Measurements from ENCODE around the gene SOWAHA.

SOWAHA gene

GRCh38 chr5:132808866-132809265, 4.2 kb upstream of the SOWAHA start:
- CTCF ChIA-PET = interaction anchor here (1.5 to 2.4 kb wide), 3 partner anchors 10 to 54 kb away, joined by 3 to 25 read pairs (median 11); no protein-coding TSS in a partner anchor
- POLR2A ChIA-PET = interaction anchor here (0.6 to 1.5 kb wide), 4 partner anchors 11 to 58 kb away, joined by 3 read pairs; no protein-coding TSS in a partner anchor
- no peak for DNase-seq (ENCODE audit: extremely low spot score)
- TF ChIP-seq CTBP1 (IDR thresholded peaks at IDR 0.05; ENCODE audit: borderline replicate concordance) (no peak), BHLHE40 (IDR thresholded peaks at IDR 0.05; ENCODE audit: borderline replicate concordance) (no peak), SP1 (IDR thresholded peaks at IDR 0.05) (no peak), ARNT (IDR thresholded peaks at IDR 0.05) (no peak), NFRKB (IDR thresholded peaks at IDR 0.05) (no peak), LEF1 (IDR thresholded peaks at IDR 0.05; ENCODE audit: borderline replicate concordance) (no peak), L3MBTL2 (conservative IDR thresholded peaks at IDR 0.05) (no peak), FOXA1 (IDR thresholded peaks at IDR 0.05) (no peak)

DNA sequence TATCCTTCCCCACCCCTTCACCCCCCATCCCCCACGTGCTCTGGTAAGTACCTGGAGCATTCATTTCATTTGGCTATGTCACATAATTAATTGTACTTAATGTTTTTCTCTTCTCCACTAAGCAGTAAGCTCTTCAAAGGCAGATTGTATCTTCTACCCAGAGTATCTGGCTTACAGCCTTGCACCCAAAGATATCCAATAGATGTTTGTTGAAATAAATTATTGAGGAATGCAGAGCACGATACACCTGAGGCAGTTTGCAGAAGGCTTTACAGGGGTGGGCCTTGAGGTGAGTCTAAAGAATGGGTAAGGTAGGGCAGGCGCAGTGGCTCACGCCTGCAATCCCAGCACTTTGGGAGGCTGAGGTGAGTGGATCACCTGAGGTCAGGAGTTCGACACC, 2.5 kb upstream of the SOWAHA start:
- TF ChIP-seq PKNOX1 (IDR thresholded peaks at IDR 0.05) (no peak), L3MBTL2 (conservative IDR thresholded peaks at IDR 0.05) (no peak), NFRKB (IDR thresholded peaks at IDR 0.05) (no peak), FOXK2 (IDR thresholded peaks at IDR 0.05) (no peak), FOXA1 (IDR thresholded peaks at IDR 0.05) (no peak), FOXM1 (IDR thresholded peaks at IDR 0.05; ENCODE audit: borderline replicate concordance) (no peak), CTBP1 (IDR thresholded peaks at IDR 0.05; ENCODE audit: borderline replicate concordance) (no peak), BHLHE40 (IDR thresholded peaks at IDR 0.05; ENCODE audit: borderline replicate concordance) (no peak), TARDBP (IDR thresholded peaks at IDR 0.05) (no peak), HDGF (IDR thresholded peaks at IDR 0.05; ENCODE audit: borderline replicate concordance) (no peak), ARNT (IDR thresholded peaks at IDR 0.05) (no peak), ELF4 (IDR thresholded peaks at IDR 0.05) (no peak)
- no peak for DNase-seq (ENCODE audit: extremely low spot score)
- ChIA-PET CTCF (no interaction called here), POLR2A (no interaction called here)

- DNase-seq (ENCODE audit: extremely low spot score) = no peak
- POLR2A ChIA-PET = interaction anchor here (1.3 kb wide), 2 partner anchors 8 to 75 kb away, joined by 3 to 5 read pairs; partner anchors contain the start of gene KIF3A
These were observed 858 bp upstream of the SOWAHA start for GRCh38 chr5:132812123-132812765.

DNA sequence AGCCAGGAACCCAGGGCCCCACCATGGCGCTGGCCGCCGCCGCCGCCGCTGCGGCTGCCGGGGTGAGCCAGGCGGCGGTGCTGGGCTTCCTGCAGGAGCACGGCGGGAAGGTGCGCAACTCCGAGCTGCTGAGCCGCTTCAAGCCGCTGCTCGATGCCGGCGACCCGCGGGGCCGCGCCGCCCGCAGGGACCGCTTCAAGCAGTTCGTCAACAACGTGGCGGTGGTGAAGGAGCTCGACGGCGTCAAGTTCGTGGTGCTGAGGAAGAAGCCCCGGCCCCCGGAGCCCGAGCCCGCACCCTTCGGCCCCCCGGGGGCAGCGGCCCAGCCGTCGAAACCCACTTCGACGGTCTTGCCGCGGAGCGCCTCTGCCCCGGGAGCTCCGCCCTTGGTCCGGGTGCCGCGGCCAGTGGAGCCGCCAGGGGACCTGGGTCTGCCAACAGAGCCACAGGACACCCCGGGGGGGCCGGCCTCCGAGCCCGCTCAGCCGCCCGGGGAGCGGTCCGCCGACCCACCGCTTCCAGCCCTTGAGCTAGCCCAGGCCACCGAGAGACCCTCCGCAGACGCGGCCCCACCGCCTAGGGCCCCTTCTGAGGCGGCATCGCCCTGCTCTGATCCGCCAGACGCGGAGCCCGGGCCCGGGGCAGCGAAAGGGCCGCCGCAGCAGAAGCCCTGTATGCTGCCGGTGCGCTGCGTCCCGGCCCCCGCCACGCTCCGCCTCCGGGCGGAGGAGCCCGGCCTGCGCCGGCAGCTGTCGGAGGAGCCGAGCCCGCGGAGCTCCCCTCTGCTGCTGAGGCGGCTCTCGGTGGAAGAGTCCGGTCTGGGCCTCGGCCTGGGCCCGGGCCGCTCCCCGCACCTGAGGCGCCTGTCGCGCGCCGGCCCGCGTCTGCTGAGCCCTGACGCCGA, 749 bp downstream of the SOWAHA start:
- TF ChIP-seq SP1 (IDR thresholded peaks at IDR 0.05) = no peak
- no peak for TF ChIP-seq FOXM1 (IDR thresholded peaks at IDR 0.05; ENCODE audit: borderline replicate concordance)
- TF ChIP-seq L3MBTL2 (conservative IDR thresholded peaks at IDR 0.05) = peak; percentile 71
- TF ChIP-seq SUZ12 (IDR thresholded peaks at IDR 0.05) = no peak
- DNase-seq (ENCODE audit: extremely low spot score) = peak; percentile 61
- CTCF ChIA-PET = interaction anchor here (0.7 to 1.2 kb wide), 2 partner anchors 38 to 59 kb away, joined by 3 to 6 read pairs; no protein-coding TSS in a partner anchor
- POLR2A ChIA-PET = interaction anchor here (1.2 kb wide), 2 partner anchors 13 to 77 kb away, joined by 4 to 5 read pairs; partner anchors contain the start of gene KIF3A

More at GRCh38 chr5:132812123-132812765, 858 bp upstream of the SOWAHA start:
- 0 out of 2 replicates have a peak, but pooled peaks have one; percentile 44 for TF ChIP-seq ZNF384 (IDR thresholded peaks at IDR 0.05)
- no peak for TF ChIP-seq BHLHE40 (IDR thresholded peaks at IDR 0.05; ENCODE audit: borderline replicate concordance)
- CTCF ChIA-PET = interaction anchor here (0.5 kb wide), 1 partner anchor 268 kb away, joined by 3 read pairs; no protein-coding TSS in a partner anchor

DNA sequence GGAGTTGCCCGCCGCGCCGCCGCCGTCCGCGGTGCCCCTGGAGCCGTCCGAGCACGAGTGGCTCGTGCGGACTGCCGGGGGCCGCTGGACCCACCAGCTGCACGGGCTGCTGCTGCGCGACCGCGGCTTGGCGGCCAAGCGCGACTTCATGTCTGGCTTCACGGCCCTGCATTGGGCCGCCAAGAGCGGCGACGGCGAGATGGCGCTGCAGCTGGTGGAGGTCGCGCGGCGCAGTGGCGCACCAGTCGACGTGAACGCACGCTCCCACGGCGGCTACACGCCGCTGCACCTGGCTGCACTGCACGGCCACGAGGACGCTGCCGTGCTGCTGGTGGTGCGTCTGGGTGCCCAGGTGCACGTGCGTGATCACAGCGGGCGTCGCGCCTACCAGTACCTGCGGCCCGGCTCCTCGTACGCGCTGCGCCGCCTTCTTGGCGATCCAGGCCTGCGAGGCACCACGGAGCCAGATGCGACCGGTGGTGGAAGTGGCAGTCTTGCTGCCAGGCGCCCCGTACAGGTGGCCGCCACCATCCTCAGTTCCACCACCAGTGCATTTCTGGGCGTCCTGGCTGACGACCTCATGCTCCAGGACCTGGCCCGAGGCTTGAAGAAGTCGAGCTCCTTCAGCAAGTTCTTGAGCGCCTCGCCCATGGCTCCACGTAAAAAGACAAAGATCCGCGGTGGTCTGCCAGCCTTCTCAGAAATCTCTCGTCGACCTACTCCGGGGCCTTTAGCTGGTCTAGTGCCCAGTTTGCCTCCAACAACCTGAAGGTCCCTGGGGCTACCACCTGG, 1.6 kb downstream of the SOWAHA start:
- TF ChIP-seq TARDBP (IDR thresholded peaks at IDR 0.05) = no peak
- no peak for TF ChIP-seq ELF4 (IDR thresholded peaks at IDR 0.05)
- TF ChIP-seq L3MBTL2 (conservative IDR thresholded peaks at IDR 0.05) = no peak
- no peak for TF ChIP-seq FOXK2 (IDR thresholded peaks at IDR 0.05)
- TF ChIP-seq FOXA1 (IDR thresholded peaks at IDR 0.05) = no peak

GRCh38 chr5:132815454-132815853, 2.4 kb downstream of the SOWAHA start:
- ChIA-PET POLR2A (interaction anchor here (1.1 to 1.8 kb wide), 2 partner anchors 39 to 51 kb away, joined by 3 to 8 read pairs; partner anchors contain the start of genes GDF9, SEPTIN8 and UQCRQ), CTCF (interaction anchor here (0.6 to 1.2 kb wide), 7 partner anchors 12 to 182 kb away, joined by 3 to 9 read pairs (median 3); partner anchors contain the start of gene GDF9)
- no peak for DNase-seq (ENCODE audit: extremely low spot score)
- no peak for TF ChIP-seq ZNF384 (IDR thresholded peaks at IDR 0.05)
- TF ChIP-seq PKNOX1 (IDR thresholded peaks at IDR 0.05) = 0 out of 2 replicates have a peak, but pooled peaks have one; percentile 4

More for the DNA sequence above, 1.6 kb downstream of the SOWAHA start:
- no peak for DNase-seq (ENCODE audit: extremely low spot score)
- ChIA-PET CTCF (interaction anchor here (0.6 to 1.2 kb wide), 7 partner anchors 12 to 181 kb away, joined by 3 to 9 read pairs (median 3); partner anchors contain the start of gene GDF9), POLR2A (interaction anchor here (1.1 to 1.8 kb wide), 3 partner anchors 14 to 52 kb away, joined by 3 to 8 read pairs (median 4); partner anchors contain the start of genes GDF9, SEPTIN8 and UQCRQ)
